Measurements from ENCODE around the gene COL4A2.
A peak's percentile ranks its signal among the peaks of the same experiment; 100 is the strongest.
"Not testable (repeated sequence)": the region's sequence is repeated elsewhere in the genome, so short reads cannot be mapped to it uniquely, and the experiment has no call there.

Gene COL4A2

GRCh38 chr13:110308656-110309359, 1.7 kb downstream of the COL4A2 start:
- no peak for DNase-seq

GRCh38 chr13:110309661-110310524, 2.8 kb downstream of the COL4A2 start:
- no peak for DNase-seq

- no peak for DNase-seq
Observed at GRCh38 chr13:110310541-110311442, 3.7 kb downstream of the COL4A2 start.

DNA sequence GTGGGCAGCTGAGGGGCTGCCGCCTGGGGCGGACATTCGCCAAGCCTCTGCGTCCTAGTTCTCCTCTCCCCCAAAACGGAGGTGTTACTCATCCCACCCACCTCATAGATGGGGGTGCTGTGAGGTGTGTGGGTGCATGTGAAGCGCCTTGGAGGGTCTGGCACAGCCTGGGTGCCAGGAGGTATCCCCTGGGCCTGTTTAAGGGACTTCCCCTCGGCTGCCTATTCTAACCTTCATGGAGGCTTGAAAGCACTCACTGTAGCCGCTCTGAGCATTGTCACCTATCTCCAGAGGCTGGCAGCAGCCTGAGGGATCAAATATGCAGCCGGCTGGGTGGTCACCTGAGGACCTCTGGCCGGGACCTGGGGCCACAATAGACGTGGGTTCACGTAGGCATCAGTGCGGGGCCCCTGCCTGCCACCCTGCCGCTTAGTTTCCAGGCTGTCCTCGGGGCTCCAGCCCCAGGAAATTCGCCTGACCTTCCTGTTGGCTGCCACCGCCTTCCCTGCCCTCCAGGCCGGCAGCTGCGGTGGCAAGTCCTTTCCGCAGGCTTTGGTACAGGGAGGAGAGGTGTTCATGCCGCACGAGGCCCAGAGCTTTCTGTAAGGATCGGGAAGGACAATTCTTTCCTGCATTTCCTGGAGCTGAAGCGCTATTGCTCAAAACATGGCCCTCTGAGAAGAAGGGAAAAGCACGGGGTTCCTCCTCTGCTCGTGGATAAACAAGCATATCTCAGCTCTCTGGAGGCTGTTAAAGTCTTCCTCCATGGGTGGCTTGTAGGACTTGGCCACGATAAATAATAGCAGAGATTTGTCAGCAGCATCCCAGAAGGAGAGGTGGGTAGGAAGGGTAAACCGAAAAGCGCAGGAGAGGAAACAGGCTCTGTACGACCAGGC, 4.6 kb downstream of the COL4A2 start:
- no peak for DNase-seq

DNA sequence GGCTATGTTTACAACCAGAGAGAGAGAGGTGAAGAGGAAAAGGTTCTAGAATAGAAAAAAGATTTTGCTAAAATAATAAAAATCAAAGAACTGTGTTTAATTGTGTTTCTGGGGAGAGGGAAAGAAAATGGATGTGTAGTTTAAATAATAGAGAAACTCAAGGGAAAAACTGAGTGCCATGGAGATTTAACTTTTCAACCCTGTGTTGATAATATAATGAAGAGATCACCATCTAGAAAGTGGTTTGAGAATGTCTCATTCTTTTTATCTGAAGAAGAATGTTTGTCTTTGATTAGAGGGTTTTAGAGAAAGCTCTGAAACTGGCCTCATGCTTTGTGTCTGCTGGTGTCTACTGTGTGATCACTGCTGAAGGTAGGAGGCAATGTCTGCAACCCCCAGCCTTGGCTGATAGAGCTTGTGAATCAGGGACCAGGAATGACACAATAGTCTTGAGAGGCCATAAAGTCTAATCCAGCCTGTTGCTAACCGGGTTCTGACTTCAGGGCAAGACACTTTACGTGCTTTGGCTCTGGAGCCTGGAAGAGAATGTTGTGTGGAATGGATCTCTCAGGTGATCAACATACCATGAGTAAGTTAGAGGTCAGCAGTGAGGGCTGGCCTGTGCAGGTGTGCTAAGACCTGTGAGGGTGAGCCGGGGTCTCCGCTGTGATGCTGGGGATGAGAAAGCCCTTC, 5.4 kb downstream of the COL4A2 start:
- peak; percentile 85 for DNase-seq

DNA sequence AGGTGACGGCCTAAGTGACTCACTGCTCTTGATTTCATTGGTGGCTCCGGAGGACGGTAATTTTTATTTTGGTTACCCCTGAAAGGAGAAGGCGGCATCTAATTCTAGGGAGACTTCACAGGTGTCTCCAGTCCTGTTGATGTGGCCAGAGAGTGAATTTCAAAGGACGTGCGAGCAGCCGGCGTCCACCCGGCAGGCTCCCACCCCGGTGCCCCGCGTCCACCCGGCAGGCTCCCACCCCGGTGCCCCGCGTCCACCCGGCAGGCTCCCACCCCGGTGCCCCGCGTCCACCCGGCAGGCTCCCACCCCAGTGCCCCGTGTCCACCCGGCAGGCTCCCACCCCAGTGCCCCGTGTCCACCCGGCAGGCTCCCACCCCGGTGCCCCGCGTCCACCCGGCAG, 6.2 kb downstream of the COL4A2 start:
- DNase-seq, result not testable (repeated sequence)

DNA sequence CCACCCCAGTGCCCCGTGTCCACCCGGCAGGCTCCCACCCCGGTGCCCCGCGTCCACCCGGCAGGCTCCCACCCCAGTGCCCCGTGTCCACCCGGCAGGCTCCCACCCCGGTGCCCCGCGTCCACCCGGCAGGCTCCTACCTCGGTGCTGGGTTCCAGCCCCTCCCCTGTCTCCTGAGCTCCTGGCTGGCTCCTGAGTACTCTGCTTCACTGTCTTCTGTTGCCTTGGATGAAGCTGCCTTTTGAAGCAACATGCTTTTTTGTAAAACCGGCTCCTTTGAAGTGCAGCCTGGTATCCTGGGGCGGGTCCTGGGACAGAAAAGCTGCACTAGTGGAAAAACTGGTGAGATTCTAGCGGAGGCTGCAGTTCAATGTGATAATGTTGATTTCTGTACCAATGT, 6.6 kb downstream of the COL4A2 start:
- not testable (repeated sequence) for DNase-seq

DNA sequence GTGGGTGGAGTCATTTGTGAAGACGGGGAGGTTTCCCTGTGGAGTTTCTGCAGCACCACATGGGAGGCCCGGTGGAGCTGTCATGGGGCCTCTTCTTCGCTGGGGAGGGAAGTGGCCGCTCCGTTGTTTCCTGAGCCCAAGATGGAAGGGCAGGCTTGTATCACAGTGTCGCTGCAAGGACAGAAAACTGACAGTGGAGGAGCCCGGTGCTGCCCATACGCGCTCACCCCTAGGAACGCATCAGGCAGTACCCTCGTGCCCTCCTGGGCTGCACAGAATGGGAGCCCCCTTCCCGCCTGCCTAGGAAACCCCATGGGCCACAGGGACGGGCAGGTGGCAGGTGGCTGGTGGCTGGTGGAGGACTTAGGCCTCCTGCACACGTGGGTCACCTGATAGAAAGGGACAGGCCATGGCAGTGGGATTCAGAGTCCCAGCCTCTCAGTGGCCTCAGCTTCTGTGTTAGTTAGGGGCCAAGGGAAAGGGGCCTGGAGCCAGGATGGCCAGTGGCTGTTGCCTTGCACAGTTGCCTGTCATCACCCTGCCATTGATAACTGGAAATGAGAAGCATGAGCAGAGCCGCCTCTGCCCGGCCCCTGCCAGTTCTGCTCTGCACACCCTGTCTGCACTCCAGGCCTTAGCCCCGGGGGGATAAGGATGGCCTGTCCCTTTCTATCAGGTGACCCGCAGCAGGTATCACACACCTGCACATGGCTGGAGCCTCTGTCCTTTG, 7.6 kb downstream of the COL4A2 start:
- DNase-seq, result no peak

- no peak for DNase-seq
Observed at GRCh38 chr13:110316196-110316595, 9.1 kb downstream of the COL4A2 start.

- no peak for DNase-seq
Observed at GRCh38 chr13:110317093-110317492, 10.0 kb downstream of the COL4A2 start.

DNA sequence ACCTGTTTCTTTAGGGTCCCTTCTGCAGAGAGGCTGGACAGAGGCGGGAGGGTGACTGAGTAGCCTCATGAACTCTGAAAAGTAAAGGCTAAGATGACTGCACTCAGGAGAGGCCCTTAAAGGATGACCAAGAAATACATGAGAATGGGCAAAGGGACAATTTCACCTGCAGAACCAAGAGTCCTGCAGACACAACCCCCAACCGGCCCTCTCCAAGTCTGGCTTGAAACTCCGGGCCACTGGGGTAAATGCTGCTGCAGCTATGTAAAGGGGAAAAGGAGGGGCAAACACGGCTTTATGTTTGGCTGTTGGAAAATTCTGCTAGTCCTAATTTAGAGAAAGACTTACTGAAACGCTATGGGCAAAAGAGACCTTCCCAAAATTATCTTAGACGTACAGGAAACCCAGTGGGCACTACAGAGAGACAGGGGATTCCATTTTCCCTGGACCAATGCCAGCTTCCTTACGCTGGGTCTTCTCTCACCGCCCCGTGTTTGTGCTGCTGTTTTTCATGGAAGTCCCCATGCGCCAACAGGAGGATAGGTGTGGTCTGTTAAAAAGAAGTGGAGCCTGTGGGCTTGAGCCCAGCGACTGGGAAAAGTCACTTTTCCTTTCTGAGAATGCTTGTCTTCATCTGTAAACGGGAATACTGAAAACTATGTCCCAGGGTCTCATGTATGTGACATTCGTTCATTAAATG, 10.6 kb downstream of the COL4A2 start:
- DNase-seq, result no peak

- no peak for DNase-seq
Observed at GRCh38 chr13:110318920-110319319, 11.8 kb downstream of the COL4A2 start.

- DNase-seq, result no peak
Observed at GRCh38 chr13:110319397-110319773, 12.3 kb downstream of the COL4A2 start.

GRCh38 chr13:110319774-110320509, 12.9 kb downstream of the COL4A2 start:
- peak; percentile 94 for DNase-seq

DNA sequence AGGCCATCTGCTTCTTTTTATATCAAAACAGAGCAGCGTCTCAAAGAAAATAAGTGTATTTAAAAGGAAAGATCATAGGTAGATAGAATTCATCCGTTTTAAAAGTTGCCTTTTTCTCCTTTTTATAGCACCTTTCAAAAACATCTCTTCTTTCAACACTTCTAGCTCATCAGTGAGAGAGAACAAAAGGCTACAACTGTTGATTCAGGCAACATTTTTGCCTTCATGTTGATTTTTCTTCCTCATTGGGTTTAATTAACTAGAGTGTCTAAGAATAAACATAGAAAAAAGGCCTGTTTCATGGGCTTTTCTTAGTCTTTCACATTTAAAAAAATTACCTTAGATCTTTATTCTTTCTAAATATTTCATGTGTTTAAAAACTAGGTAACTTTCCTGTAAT, 13.6 kb downstream of the COL4A2 start:
- no peak for DNase-seq

DNA sequence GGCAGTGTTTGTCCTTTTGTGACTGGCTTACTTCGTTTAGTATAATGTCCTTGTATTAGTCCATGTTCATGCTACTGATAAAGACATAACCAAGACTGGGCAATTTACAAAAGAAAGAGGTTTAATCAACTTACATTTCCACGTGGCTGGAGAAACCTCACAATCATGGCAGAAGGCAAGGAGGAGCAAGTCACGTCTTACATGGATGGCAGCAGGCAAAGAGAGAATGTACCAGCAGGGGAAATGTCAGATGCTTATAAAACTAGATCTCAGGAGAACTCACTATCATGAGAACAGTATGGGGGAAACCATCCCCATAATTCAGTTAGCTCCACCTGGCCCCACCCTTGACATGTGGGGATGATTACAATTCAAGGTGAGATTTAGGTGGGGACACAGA, 14.5 kb downstream of the COL4A2 start:
- not testable (repeated sequence) for DNase-seq

DNA sequence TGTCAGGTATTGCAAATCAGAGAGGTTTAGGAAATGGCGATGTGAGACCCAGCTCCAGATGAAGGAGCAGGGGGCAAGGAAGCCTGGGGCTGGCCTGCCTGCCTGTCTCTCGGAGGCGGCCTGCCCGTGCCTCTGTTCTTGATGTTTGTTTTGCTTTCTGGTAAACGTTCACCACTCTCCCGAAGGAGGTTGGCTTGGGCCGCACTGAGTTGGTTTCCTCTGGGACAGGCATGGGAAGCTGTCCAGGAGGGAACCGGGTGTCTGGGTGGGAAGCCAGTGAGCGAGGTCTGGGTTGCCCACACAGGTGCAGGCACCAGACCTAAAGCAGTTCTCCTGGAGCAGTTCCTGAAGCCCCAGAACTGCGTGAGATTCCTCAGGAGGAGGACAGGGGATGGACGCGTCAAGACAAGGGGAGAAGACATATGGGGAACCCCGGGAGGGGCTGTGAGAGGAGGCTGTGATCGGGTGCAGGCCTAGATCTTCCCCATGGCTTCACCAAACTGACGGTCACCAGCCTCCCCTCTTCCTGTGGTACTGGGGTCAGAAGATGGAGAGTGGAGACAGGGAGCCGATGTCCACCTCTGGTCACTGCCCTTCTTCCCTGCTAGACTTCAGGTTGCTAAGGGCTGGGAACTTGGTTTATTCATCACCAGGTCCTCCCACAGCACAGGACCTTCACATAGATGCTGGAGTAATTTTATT, 15.2 kb downstream of the COL4A2 start:
- no peak for DNase-seq

DNA sequence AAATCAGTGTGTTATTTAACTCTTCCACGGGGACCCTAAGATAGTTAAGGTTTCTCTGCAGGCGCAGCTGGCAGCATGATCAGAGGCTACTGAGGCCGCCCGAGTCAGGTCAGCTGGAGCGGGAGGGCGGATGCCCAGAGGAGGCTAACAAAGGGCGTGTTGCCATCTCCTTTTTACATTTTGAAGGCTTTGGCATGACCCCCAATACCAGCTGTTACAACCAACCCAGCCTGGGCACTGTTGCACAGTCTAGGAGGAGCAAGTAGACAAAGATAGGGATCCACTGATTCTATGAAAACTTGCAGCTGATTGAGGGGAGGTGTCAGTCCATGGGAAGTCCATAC, 15.7 kb downstream of the COL4A2 start:
- no peak for DNase-seq
